Right lobe of liver (tissue), 4 donors: Measurements from ENCODE around the gene GUCD1.

Experiments
- POLR2A ChIP-seq: fragments of 450-650 bp; IDR thresholded peaks from one replicate; pipeline ENCODE4 v1.6.1; 2017; ENCODE audit warnings: antibody characterized with exemption, mild to moderate bottlenecking
- TF ChIP-seq, protein P1 (sequence below), 4 donors: fragments of 200-600 bp in 3 of 4; fragments of 450-650 bp in 1 of 4; IDR thresholded peaks; one replicate each; pipeline versions ENCODE4 v1.5.1 to v1.8.0; 2016 to 2022; ENCODE audit warnings: antibody characterized with exemption in 4 of 4, mild to moderate bottlenecking in 2 of 4
- donor health status: DM: no; HTN: no; CAD: no.
- donor health status: DM: no; HTN: no; CAD: no.
- donor health status: DM: no; HTN: yes; CAD: no.

DNA sequence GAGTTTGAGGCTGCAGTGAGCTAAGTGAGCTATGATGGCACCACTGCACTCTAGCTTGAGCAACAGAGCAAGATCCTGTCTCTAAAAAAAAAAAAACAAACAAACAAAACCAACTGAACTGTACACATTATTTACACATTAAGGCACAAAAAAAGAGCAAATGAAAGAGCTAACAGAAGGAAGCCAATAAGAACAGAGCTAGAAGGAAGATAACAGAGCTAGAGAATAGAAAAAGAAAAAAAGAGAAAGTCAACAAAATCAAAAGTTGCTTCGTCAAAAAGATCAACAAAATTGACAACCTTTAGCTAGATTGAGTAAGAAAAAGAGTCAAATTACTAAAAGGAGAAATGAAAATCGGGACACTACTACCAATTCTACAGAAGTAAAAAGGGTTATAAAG is 25.0 kb downstream of the GUCD1 start:
- TF ChIP-seq, protein P1, sequence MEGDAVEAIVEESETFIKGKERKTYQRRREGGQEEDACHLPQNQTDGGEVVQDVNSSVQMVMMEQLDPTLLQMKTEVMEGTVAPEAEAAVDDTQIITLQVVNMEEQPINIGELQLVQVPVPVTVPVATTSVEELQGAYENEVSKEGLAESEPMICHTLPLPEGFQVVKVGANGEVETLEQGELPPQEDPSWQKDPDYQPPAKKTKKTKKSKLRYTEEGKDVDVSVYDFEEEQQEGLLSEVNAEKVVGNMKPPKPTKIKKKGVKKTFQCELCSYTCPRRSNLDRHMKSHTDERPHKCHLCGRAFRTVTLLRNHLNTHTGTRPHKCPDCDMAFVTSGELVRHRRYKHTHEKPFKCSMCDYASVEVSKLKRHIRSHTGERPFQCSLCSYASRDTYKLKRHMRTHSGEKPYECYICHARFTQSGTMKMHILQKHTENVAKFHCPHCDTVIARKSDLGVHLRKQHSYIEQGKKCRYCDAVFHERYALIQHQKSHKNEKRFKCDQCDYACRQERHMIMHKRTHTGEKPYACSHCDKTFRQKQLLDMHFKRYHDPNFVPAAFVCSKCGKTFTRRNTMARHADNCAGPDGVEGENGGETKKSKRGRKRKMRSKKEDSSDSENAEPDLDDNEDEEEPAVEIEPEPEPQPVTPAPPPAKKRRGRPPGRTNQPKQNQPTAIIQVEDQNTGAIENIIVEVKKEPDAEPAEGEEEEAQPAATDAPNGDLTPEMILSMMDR (IDR thresholded peaks at IDR 0.05), result no peak
- TF ChIP-seq POLR2A, result no peak
